ENCODE data around the gene MRPS6.

GRCh38 chr21:34107606-34108005 is 34.2 kb downstream of the MRPS6 start:
- TF ChIP-seq CTCF (IDR thresholded peaks at IDR 0.05 in 8 of 11, conservative IDR thresholded peaks at IDR 0.05 in 3 of 11) (no peak), POLR2A (IDR thresholded peaks at IDR 0.05) (no peak), POLR2AphosphoS5 (IDR thresholded peaks at IDR 0.05) (no peak)

All from spleen (tissue), 7 donors.